K562 (cell line): Measurements from ENCODE around the gene UBE2S. TPM values are rescaled to one million over a fixed set of nuclear protein-coding genes. Genes with fewer than 3 reads are reported as not detected.

Source experiments
- EZH2 ChIP-seq: IDR thresholded peaks from 2 replicates; pipeline ENCODE4 v1.6.1; 2012; ENCODE audit warnings: low read depth, mild to moderate bottlenecking, inconsistent platforms, low read length, borderline replicate concordance
- FOXK1 ChIP-seq: sonication (generic); formaldehyde crosslinking; IDR thresholded peaks from 2 replicates; pipeline ENCODE4 v1.8.0; 2022; ENCODE audit warnings: missing genetic modification reagents, mild to moderate bottlenecking, borderline replicate concordance
- PTTG1 ChIP-seq: fragments of 450-650 bp; IDR thresholded peaks from 2 replicates; pipeline ENCODE4 v1.6.1; 2016; ENCODE audit warnings: low read depth, mild to moderate bottlenecking, missing genetic modification characterization, missing compliant biosample characterization
- RREB1 ChIP-seq: fragments of 250-450 bp; sonication (Bioruptor Pico); IDR thresholded peaks from 2 replicates; pipeline ENCODE4 v1.4.0; 2020
- ZBTB7A ChIP-seq: IDR thresholded peaks from 2 replicates; pipeline ENCODE4 v1.6.1; 2011; ENCODE audit warnings: low read depth, mild to moderate bottlenecking, low read length, moderate library complexity, borderline replicate concordance; ENCODE audit not compliant: control insufficient read depth
- ZNF134 ChIP-seq: fragments of 250-450 bp; sonication (Bioruptor Pico); conservative IDR thresholded peaks from 2 replicates; pipeline ENCODE4 v1.4.0; 2020
- ZNF584 ChIP-seq: fragments of 200-800 bp; sonication (Bioruptor generic); IDR thresholded peaks from 2 replicates; pipeline ENCODE4 v1.6.1; 2016; ENCODE audit warnings: low read depth, mild to moderate bottlenecking, missing genetic modification characterization, missing compliant biosample characterization
- polyA plus RNA-seq, 8 experiments: library from polyadenylated mRNA; depleted of rRNA in 4 of 8; stranded (reverse) in 5 of 8; unstranded in 3 of 8; fragments of >200 nt; fragmentation: Nextera tagmentation in 2 of 8; fragmentation: Illumina TruSeq in 1 of 8; extraction: Ambion mirVana in 2 of 8; extraction: Trizol in 1 of 8; gene quantifications; 2 replicates each; pipeline versions ENCODE4 v1.2.1 to v1.2.3, GENCODE V29; 2011 to 2014; ENCODE audit warnings: inconsistent platforms in 1 of 8, missing spikeins in 1 of 8
- total RNA-seq, 7 experiments: library from RNA; depleted of rRNA in 6 of 7; stranded (reverse); fragments of >200 nt in 6 of 7; fragmentation: Illumina TruSeq in 2 of 7; extraction: Trizol in 2 of 7; gene quantifications; 2 replicates each; pipeline versions ENCODE4 v1.2.1 to v1.2.3, GENCODE V29; 2011 to 2021; ENCODE audit warnings: low replicate concordance in 1 of 7
- TF ChIP-seq, protein P1 (sequence below): fragments of 450-650 bp; IDR thresholded peaks from 2 replicates; pipeline ENCODE4 v1.6.1; 2016
- TF ChIP-seq, protein P2 (sequence below), 2 experiments: IDR thresholded peaks; 2 replicates each; pipeline ENCODE4 v1.6.1; 2011; ENCODE audit warnings: borderline replicate concordance in 1 of 2, control low read depth in 1 of 2, low read depth in 1 of 2, low read length in 1 of 2, mild to moderate bottlenecking in 1 of 2, mixed read lengths in 1 of 2, moderate library complexity in 1 of 2; ENCODE audit not compliant: insufficient read depth in 1 of 2, insufficient read length in 1 of 2, poor library complexity in 1 of 2, severe bottlenecking in 1 of 2; ENCODE audit errors: extremely low read depth in 1 of 2

The UBE2S gene
- total and polyA plus RNA-seq, 9 of the 15 experiments (the other 6 are each of a cell fraction or from before 2014, with no cell fraction given) = 1.5 to 1,305 (median 157) TPM

DNA sequence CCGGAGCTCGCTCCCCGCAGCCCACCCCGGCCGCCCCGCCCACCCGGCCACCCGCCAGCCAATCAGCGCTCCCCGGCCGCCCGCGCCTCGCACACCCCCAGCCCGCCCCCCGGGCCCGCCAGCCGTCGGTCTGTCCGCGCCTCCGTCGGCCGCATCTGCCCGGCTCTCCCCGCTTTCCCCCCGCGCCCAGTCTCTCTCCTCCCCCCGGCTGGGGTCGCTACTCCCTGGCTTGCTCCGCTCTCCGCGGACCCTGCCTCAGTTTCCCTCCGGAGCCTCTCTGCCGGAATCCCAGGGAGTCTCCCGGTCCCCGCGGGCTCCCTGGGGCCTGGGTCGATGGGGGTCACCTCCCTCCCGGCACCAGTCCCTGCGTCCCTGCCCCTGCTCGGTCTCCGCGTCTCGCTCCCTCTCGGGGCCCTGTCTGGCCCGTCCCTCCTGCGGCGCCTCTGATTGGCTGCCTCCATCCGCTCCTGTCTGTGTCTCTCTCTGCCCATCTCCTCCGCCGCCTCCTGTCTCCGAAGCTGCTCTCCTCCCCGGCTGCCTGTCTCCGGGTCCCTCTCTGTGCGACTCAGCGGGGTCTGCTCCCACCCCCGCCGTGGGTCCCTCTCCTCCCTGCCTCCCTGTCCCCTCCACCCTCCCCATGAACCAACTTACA lies 37.8 kb downstream of the UBE2S start (continued):
- TF ChIP-seq RREB1 = no peak
- TF ChIP-seq FOXK1 (CRISPR knock-in tag) = no peak
- 0 out of 2 replicates have a peak, but pooled peaks have one; percentile 81 for TF ChIP-seq EZH2
- TF ChIP-seq, protein P1, sequence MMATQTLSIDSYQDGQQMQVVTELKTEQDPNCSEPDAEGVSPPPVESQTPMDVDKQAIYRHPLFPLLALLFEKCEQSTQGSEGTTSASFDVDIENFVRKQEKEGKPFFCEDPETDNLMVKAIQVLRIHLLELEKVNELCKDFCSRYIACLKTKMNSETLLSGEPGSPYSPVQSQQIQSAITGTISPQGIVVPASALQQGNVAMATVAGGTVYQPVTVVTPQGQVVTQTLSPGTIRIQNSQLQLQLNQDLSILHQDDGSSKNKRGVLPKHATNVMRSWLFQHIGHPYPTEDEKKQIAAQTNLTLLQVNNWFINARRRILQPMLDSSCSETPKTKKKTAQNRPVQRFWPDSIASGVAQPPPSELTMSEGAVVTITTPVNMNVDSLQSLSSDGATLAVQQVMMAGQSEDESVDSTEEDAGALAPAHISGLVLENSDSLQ = peak; percentile 32; the same call in 1 of the 2 replicates
- peak; percentile 44; the same call in 1 of the 2 replicates for TF ChIP-seq ZBTB7A
- no peak for TF ChIP-seq ZNF584 (CRISPR knock-in tag)
- no peak for TF ChIP-seq PTTG1 (tag)
- no peak for TF ChIP-seq ZNF134 (CRISPR knock-in tag)
- TF ChIP-seq, protein P2, sequence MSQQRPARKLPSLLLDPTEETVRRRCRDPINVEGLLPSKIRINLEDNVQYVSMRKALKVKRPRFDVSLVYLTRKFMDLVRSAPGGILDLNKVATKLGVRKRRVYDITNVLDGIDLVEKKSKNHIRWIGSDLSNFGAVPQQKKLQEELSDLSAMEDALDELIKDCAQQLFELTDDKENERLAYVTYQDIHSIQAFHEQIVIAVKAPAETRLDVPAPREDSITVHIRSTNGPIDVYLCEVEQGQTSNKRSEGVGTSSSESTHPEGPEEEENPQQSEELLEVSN (IDR thresholded peaks at IDR 0.05; ENCODE audit: borderline replicate concordance in 1 of 2, extremely low read depth in 1 of 2, insufficient read depth in 1 of 2, insufficient read length in 1 of 2, low read depth in 1 of 2, low read length in 1 of 2, poor library complexity in 1 of 2, severe bottlenecking in 1 of 2) = peak in 1 of 2 experiments; percentile 22
